Umbilical cord (tissue), 2 donors: ENCODE data around the gene TMA7B. TPM values are rescaled to one million over a fixed set of nuclear protein-coding genes. Genes with fewer than 3 reads are reported as not detected.

Source experiments
- DNase-seq: peaks from one replicate; pipeline ENCODE4 v3.0.0-alpha.2; 2015; ENCODE audit warnings: low spot score
- total RNA-seq: library from RNA; depleted of rRNA; stranded (reverse); fragments of >200 nt; gene quantifications from one replicate; pipeline ENCODE4 v1.2.3, GENCODE V29; 2014; ENCODE audit warnings: low replicate concordance; ENCODE audit not compliant: insufficient read depth

Gene TMA7B
- 1.7 TPM for total RNA-seq

- DNase-seq = peak; percentile 51
These were observed at the start of gene TMA7B for GRCh38 chr22:39959640-39960447. Gene TMA7B, plus strand, starts transcription at chr22:39960397. Its CDS starts 3,978 bp downstream, at chr22:39964375.

GRCh38 chr22:39910876-39911613, 49.2 kb upstream of the TMA7B start:
- no peak for DNase-seq

- peak; percentile 33 for DNase-seq
These were observed 46.9 kb upstream of the TMA7B start for GRCh38 chr22:39913321-39913720.

- peak; percentile 15 for DNase-seq
These were observed 46.3 kb upstream of the TMA7B start for GRCh38 chr22:39913886-39914285.

- no peak for DNase-seq
These were observed 45.6 kb upstream of the TMA7B start for GRCh38 chr22:39914584-39914983.

GRCh38 chr22:39915295-39915726, 44.9 kb upstream of the TMA7B start:
- no peak for DNase-seq

- DNase-seq = no peak
These were observed 43.7 kb upstream of the TMA7B start for GRCh38 chr22:39916496-39916895.

GRCh38 chr22:39917197-39917643, 43.0 kb upstream of the TMA7B start:
- no peak for DNase-seq

- peak; percentile 15 for DNase-seq
These were observed 42.3 kb upstream of the TMA7B start for GRCh38 chr22:39917776-39918495.

- no peak for DNase-seq
These were observed 40.0 kb upstream of the TMA7B start for GRCh38 chr22:39920134-39920743.

- DNase-seq = no peak
These were observed 36.5 kb upstream of the TMA7B start for GRCh38 chr22:39923696-39924095.

GRCh38 chr22:39924286-39924685, 35.9 kb upstream of the TMA7B start:
- DNase-seq = no peak

- DNase-seq = no peak
These were observed 34.9 kb upstream of the TMA7B start for GRCh38 chr22:39925273-39925672.

- DNase-seq = no peak
These were observed 34.1 kb upstream of the TMA7B start for GRCh38 chr22:39925909-39926679.

GRCh38 chr22:39926753-39927152, 33.4 kb upstream of the TMA7B start:
- no peak for DNase-seq

- no peak for DNase-seq
These were observed 32.7 kb upstream of the TMA7B start for GRCh38 chr22:39927544-39927943.

GRCh38 chr22:39928536-39929520, 31.4 kb upstream of the TMA7B start:
- no peak for DNase-seq

- no peak for DNase-seq
These were observed 28.9 kb upstream of the TMA7B start for GRCh38 chr22:39931251-39931650.

- no peak for DNase-seq
These were observed 28.0 kb upstream of the TMA7B start for GRCh38 chr22:39932166-39932565.
